ENCODE measurements around the gene ZNF12.

Gene ZNF12

DNA sequence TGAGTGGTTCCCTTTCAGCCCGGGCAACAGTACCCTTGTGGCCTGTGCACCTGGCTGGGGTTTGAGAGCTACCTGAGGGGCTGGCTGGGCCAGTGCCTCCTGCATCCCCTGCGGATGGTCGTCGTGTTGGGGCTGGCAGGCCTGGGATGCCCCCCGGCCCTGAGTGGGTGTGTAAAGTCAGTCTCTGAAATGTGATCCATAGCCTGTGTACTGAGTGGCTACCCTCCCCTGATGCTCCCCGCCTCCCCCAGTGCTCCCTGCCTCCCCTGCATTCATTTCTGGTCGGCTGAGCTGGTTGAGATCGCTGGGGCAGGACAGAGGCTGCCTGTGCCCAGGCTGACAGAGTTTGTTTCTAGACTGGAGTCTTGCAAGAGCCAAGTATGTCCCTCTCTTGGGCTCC lies 60.3 kb downstream of the ZNF12 start:
- DNase-seq: no peak

DNA sequence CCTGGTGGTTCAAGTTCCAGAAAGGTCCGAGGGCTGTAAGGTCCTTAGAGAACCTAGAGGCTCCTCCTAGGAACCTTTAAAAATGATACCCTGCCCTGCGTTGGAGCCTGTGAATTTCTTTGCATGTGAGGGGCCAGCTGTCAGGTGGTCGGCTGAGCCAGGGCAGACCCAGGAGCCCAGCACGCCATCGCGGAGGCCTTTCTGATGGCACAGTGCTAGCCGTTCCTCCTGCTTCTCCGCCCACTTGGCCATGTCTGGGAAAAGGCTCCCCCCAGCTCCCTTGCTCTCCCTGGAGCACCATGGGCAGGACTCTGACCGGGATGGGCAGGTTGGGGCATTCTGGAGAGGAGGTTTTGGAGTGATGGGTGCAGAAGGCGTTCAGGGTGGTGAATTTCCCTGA lies 62.0 kb downstream of the ZNF12 start:
- DNase-seq: no peak

DNA sequence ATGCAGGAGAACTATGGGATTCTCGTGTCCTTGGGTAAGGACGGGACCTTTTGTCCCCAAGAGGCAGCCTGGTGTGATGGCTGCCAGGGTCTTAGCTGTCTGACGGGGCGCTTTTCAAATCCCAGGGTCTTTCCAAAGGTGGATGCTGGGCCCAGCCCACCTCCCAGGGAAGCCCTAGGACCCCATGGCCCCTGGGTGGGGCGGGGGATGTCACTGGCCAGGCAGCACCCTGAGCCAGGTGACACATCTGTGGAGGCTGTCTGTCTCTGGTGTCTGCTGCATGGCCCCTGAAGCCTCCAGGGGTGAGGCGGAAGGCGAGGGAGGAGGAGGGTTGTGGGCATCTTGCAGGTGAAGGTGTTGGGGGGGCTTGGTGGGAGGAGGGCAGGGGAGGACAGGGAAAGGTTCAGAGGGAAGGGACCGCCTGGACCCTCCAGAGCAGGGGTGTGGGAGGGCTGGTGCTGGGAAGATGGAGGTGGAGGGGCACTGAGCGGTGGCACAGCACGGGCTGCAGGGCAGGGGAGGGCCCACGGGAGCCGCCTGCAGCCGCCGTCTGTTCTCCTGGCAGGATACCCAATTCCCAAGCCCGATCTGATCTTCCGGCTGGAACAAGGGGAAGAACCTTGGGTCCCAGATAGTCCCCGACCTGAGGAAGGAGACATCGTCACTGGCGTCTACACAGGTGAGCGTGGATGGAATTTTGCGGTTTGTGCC lies 62.7 kb downstream of the ZNF12 start:
- DNase-seq: no peak

DNA sequence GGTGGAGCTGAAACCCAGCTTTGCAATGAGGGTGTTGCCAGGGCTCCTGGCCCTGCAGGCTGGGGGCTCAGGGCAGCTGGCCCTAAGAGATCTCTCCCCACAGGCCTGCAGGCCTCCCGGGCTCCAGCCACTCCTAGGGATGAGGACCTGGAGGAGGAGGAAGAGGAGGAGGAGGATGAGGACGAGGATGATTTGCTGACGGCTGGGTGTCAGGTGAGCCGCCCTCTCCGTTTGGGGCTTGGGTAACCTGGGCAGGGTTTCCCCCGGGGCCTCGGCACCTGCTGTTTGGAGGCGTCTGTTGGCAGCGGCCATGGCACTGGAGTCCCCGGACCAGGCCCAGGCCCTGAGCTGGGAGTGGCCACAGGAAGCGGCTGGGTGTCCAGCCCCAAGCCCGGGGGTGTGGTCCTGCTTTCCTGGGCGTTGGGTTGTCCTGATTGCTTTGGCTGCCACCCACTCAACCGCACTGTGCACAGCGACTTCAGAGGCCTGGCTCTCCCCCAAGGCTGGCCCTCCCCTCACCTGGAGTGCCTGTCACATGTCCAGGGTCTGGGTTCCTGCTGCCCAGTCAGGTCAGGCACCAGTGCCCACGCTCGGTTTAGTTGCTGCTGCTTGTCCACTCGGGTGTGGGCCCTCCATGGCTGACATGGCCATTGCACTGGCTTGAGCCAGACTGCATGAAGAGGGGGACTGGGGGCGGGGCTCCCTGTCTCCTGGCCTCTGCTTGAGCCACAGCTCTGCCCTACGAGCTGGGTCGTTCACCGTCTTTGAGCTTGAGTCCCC lies 63.7 kb downstream of the ZNF12 start:
- no peak for DNase-seq

DNA sequence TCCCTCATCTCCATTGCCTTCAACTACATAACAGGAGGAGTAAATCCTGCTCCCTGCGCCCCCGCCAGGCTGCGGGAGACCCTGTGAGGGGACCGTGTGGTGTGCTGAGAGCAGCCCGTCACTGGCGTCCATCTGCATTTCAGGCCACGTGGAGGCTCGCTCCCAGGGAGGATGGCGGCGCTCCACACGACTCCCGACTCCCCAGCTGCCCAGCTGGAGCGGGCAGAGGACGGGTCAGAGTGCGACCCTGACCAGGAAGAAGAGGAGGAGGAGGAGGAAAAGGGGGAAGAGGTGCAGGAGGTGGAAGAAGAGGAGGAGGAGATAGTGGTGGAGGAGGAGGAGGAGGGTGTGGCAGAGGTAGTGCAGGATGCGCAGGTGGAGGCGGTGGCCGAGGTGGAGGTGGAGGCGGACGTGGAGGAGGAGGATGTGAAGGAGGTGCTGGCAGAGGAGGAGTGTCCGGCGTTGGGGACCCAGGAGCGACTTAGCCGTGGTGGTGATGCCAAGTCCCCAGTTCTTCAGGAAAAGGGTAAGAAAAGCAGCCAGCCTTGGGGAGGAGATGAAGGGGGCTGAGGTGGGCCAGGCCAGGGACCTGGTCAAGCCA lies 64.4 kb downstream of the ZNF12 start:
- no peak for DNase-seq

DNA sequence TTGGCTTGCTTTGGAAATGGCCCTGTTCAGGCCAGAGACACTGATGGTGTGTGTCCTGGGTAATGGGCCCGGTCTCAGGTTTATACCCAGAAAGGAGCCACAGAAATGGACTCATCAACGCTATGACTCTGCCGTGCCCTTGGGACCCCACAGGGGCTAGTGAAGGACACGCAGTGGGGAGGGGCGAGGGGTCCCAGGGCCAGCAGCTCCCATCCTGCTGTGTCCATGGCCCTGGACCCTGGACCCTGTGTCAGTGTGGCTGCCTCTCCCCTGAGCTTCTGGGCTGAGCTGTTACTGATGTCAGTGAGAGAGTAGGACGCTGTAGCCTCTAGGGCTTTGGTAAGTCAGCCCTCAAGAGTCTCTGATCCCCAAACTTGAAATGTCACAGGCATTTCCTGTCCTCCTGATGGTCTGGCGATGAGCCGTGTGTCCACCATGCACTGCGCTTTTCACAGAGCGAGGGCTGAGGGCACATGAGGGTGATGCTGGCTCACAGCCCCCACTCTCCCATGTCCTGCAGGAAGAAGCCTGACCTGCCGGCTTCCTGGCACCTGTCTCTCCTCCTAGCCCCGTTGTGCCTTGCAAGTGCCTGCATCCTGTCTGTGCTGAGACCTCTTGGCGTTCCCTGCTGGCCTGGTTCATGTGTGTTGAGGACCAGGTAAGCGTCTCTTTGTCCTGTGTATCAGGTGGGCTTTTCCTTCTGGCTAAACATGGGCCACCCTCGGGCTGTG lies 65.3 kb downstream of the ZNF12 start:
- no peak for DNase-seq

DNA sequence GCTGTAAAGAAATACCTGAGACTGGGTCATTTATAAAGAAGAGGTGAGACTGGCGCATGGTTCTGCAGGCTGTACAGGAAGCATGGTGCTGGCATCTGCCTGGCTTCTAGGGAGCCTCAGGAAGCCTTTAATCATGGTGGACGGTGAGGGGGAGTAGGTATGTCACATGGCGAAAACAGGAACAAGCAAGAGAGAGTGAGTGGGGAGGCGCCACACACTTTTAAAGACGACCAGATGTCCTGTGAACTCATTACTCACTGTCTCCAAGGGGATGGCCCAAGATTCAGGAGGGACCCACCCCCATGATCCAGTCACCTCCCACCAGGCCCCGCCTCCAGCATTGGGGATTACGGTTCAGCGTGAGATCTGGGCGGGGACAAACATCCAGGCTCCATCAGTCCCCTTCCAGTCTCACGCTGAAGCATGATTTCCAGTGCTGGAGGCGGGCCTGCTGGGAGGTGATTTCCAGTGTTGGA lies 66.5 kb downstream of the ZNF12 start:
- DNase-seq: no peak

DNA sequence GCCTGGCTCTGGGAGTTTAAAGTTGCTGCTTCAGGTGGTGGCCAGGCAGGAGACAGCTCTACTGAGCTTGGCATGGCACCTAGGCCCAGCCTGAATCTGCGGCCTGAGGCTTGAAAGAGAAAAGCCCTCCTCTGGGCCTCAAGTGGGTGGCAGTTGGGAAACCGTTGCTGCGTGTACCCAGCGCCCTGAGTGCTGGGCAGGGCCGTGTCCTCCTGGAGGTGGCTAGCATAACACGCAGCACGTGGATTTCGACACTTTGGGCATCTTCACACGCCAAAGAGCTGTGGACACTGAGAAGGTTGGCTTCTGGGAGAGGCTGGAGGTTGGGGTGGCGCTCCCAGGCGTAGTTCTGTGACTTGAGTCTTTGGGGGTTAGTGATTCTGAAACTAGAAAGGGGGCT lies 67.1 kb downstream of the ZNF12 start:
- no peak for DNase-seq

DNA sequence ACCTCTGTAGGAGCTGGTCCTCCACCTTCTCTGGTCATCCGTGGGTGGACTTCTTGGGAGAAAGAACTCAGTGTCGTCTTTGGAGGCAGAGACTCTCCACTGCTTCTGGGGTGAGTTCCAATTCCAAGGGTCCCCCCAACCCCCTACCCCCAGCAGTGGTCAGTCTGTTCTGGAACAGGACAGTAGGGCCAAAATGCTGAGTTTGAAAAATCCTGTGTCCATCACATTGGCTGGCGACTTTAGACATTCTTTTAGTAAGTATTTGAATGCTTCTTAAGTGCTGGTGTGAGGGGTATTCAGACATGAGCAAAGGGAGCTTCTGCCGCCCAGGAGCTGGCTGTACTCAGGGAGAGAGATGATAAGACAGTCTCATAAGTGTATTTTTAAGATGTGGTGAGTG lies 67.7 kb downstream of the ZNF12 start:
- DNase-seq: no peak
